ENCODE measurements around the gene NGB. TPM values are rescaled to one million over a fixed set of nuclear protein-coding genes. Genes with fewer than 3 reads are reported as not detected.

NGB gene
- total RNA-seq, 1 donor: not detected

GRCh38 chr14:77265561-77266335, 5.3 kb downstream of the NGB start:
- no peak for DNase-seq (ENCODE audit: low read depth in 2 of 3, low spot score in 2 of 3)

DNA sequence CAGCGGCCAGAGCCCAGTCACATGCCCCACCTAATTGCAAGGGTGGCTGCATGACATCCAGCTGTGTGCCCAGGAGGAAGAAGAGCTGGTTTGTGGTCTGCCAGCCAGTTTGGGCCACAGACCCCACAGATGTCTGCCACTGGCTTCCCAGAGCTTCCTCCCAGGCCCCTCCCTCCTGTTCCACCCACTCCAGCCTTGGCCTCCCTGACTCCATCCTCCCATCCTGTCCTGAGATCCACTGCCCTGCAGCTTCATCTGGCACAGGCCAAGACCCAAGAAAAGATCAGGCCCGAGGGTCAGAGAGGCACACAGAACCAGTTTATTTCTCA, 5.9 kb downstream of the NGB start:
- no peak for DNase-seq (ENCODE audit: low read depth in 2 of 3, low spot score in 2 of 3)

DNA sequence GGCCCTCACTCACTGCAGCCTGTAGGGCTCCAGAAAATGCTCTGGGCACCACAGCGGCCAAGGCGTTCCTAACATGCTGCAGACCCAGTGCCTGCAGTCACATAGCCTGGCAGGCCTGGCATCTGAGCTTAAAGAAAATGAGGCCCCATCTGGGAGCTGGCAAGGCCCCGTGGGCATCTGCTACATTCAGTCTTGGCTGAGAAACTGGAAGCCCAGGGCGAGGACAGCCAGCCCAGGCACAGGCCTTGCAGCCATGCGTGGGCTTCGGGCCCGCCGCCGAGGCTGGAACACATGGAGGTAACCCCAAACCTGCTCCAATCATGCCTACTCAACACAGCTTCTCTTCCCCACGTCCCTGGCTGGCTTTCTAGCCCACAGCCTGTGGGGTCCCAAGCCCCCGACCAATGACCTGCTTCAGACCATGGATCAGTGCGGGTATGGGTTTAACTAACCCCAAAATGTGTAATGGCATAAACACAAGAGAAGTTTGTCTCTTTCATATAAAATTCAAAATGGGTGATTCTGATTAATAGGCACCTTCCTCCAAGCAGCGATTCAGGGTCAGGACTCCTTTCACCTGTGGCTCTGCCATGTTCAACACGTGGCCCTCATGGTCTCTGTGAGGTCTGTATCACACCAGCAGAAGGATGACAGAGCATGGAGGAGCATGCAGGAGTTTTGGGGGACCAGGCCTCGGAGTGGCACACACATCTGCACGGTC, 6.4 kb downstream of the NGB start:
- no peak for DNase-seq (ENCODE audit: low read depth in 2 of 3, low spot score in 2 of 3)

DNA sequence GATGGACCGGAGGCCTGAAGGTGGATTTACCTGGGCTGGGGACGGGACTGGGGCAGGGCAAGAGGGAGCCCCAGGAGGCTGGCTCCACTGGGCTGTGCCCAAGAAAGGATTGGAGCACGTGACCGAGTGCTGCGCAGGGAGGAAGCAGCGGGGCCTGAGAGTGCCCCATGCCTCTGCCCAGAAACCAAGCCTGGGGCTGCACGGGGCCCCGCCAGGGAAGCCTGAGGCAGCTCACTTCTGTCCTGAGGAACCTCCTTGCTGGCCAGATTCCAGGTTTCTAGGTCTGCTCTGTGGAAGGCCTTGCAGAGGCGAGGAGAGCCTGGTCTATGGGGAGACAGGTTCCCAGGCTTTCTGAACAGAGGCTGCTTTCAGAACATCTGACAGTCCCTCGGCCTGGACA, 10.4 kb downstream of the NGB start:
- DNase-seq (ENCODE audit: low read depth in 2 of 3, low spot score in 2 of 3): peak in 2 of 3 donors; percentile 34 to 80

DNA sequence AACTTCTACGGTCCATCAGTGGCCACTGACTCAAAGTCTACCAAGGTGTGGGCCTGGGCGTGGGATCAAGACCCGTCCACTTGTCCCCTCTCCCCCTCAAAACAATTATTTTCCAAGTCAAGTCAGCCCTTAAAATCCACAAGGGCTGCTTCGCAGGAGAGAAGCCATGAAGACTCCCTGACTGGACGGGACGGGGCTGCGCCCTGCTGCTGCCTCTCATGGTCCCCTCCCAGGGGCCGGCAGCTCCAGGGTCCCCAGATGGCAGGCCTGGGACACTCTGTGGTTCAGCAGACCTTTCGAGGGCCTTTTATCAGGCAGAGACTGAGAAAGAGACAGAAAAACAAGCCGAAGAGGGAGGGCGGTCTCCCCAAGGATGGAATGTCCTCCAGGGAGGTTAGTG, 10.8 kb downstream of the NGB start:
- no peak for DNase-seq (ENCODE audit: low read depth in 2 of 3, low spot score in 2 of 3)

- no peak for DNase-seq (ENCODE audit: low read depth in 2 of 3, low spot score in 2 of 3)
Observed at GRCh38 chr14:77259025-77259715, 11.8 kb downstream of the NGB start.

GRCh38 chr14:77258566-77258965, 12.4 kb downstream of the NGB start:
- no peak for DNase-seq (ENCODE audit: low read depth in 2 of 3, low spot score in 2 of 3)

DNA sequence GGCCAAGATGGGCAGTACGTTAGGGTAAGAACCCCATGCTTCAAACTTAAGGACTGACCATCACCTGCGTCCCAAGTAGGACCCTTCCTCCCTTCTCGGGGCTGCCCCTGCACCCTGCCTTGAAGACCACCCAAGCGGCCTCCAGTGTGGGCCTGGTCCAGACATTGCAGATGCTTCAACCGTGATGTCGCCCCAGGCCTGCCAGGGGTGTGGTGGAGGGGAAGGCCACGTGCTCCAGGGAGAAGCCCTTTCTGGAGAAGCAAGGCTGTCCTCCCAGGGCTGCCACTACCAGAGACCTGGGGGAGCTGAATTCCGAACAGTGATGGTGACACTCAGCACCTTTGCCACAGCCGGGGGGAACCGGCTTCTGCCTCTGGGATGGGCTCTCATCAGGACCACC, 13.3 kb downstream of the NGB start:
- DNase-seq (ENCODE audit: low read depth in 2 of 3, low spot score in 2 of 3): no peak

DNA sequence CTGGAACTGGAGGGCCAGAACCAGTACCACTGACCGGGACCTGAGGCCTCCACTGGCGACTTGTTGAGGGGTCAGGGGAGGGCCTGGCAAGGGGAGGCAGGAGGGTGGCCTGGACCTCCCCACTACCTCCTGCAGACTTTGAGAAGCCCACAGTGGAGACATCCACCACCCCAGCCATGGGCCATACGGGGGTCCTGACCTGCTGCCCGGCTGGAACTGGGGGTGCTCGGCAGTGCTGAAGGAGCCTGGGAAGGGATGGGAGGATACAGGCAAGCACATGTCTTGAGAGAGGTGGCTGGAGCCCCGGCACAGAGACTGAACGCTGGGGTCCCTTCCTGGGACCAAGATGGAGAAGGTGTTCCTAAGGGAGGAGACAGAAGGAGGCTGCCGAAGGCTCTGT, 14.3 kb downstream of the NGB start:
- no peak for DNase-seq (ENCODE audit: low read depth in 2 of 3, low spot score in 2 of 3)

DNA sequence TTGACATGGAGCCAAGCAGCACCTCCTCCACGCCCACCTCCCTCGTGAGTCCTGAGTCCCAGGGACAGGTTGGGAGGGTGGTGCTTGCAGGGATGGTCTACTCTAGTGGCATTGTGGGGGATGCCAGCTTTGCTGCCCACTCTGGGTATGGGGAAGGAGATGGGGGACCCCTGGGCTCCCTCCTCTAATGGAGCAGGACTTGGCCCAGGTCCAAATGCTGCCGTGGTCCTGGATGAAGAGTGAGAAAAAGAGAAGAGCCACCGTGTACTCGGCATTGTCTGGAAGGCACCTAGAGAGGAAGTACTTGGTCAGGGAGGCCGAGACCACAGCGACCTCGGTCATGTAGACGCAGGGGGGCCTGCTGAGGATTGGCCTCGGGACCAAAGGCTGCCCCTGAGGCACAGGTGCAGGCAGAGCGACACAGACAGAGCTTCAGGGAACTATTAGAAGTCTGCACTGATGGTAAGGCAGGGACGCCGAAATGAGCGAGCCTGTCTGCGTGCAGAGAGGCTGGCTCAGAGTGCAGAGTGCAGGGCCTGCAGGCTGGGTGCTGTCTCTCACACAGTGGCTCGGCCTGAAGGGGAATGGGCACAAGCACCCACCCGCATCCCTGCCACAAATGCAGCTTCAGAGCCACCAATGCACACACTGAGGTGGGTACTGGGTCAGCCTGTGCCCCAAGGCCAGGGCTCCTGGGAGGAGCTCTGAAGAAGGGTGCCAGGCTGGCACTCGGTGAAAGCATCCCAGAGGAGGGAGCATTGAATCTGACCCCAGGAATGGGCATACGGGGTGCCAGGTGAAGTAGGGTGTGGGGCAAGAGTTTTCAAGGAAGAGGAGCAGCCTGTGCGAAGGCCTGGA, 17.4 kb downstream of the NGB start:
- DNase-seq (ENCODE audit: low read depth in 2 of 3, low spot score in 2 of 3): peak in 1 of 3 donors; percentile 21

- DNase-seq (ENCODE audit: low read depth in 2 of 3, low spot score in 2 of 3): no peak
Observed at GRCh38 chr14:77251870-77252269, 19.1 kb downstream of the NGB start.

GRCh38 chr14:77250927-77251326, 20.1 kb downstream of the NGB start:
- no peak for DNase-seq (ENCODE audit: low read depth in 2 of 3, low spot score in 2 of 3)

DNA sequence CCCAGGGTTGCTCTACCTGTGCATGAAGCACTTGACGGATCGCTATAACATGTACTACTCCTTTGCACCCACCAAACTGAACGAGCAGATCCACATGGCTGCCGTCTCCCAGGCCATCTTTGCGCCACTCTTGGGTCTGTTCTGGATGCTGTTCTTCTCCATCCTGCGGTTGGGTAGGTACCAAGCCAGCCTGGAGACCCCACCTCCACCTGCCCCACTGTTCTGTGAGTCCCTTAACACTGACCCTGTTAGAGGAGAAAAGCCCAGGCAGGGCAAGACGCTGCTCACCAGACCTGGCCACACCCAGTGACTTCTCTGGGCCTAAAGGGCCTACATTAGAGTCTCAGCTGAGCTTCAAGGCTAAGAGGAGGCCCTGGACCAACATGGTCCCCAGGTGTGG, 21.7 kb downstream of the NGB start:
- DNase-seq (ENCODE audit: low read depth in 2 of 3, low spot score in 2 of 3): no peak

- no peak for DNase-seq (ENCODE audit: low read depth in 2 of 3, low spot score in 2 of 3)
Observed at GRCh38 chr14:77248666-77249065, 22.3 kb downstream of the NGB start.

- no peak for DNase-seq (ENCODE audit: low read depth in 2 of 3, low spot score in 2 of 3)
Observed at GRCh38 chr14:77246784-77247183, 24.2 kb downstream of the NGB start.

GRCh38 chr14:77245820-77246219, 25.2 kb downstream of the NGB start:
- no peak for DNase-seq (ENCODE audit: low read depth in 2 of 3, low spot score in 2 of 3)

- DNase-seq (ENCODE audit: low read depth in 2 of 3, low spot score in 2 of 3): peak in 1 of 3 donors; percentile 10
Observed at GRCh38 chr14:77243853-77244252, 27.2 kb downstream of the NGB start.

DNA sequence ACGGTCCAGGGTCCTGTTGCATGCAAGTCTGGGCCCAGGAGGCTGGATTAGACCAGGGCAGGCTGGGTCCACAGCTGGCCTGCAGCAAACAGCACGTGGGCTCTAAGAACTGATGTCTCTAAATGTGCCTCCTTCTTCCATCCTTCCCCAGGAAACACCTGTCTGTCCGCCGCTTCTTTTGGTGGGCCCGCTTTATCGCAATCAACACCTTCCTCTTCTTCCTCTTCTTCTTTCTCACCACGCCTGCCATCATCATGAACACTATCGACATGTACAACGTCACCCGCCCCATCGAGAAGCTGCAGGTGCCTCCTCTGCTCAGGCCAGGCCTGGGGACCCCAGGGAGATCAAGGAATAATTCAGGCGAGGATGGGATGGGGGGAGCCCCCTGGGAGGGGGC, 28.3 kb downstream of the NGB start:
- DNase-seq (ENCODE audit: low read depth in 2 of 3, low spot score in 2 of 3): peak in 2 of 3 donors; percentile 78 to 90

DNA sequence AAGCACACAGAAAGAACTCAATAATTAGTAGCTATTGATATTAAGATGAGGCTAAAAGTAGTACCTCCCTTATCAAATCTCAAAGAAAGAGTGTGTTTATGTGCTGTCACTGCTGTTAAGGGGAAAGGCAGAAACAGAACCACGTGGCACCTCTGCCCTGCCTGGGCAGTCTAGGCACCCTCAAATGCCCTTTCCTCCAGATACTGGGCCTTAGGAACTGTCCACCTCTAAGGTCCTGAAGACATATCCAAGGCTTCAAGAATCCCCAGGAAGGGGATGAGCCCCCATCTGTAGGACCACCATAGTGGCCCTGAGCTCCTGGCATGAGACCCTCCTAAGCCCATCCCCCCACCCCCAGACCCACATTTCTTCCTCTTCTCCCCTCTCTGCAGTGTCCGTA, 29.1 kb downstream of the NGB start:
- DNase-seq (ENCODE audit: low read depth in 2 of 3, low spot score in 2 of 3): peak in 1 of 3 donors; percentile 27

- no peak for DNase-seq (ENCODE audit: low read depth in 2 of 3, low spot score in 2 of 3)
Observed at GRCh38 chr14:77240336-77240915, 30.6 kb downstream of the NGB start.

- no peak for DNase-seq (ENCODE audit: low read depth in 2 of 3, low spot score in 2 of 3)
Observed at GRCh38 chr14:77239412-77239811, 31.6 kb downstream of the NGB start.

Measured in hematopoietic multipotent progenitor cell (in vitro differentiated cells).